Panc1 (cell line): ENCODE measurements around the gene CYTH4. TPM values are rescaled to one million over a fixed set of nuclear protein-coding genes. Genes with fewer than 3 reads are reported as not detected.
A peak's percentile ranks its signal among the peaks of the same experiment; 100 is the strongest.

Experiments
- ATAC-seq: fragments of 200-7000 bp; cut with Tn5 transposase; 2 replicates; pipeline ENCODE4 v1.9.1; 2020; ENCODE audit warnings: mild to moderate bottlenecking, moderate library complexity
- BruUV-seq: library from RNA; stranded (reverse); fragments of 400-500 nt; replicated peaks from 2 replicates; lab custom pipeline; 2021; lab: Mats Ljungman, UMichigan
- CTCF ChIA-PET: fragments of 300-600 bp; sonication (Branson Sonifier 250); formaldehyde crosslinking; loops from one replicate; lab custom pipeline; 2022; ENCODE audit warnings: antibody characterized with exemption; lab: Charles Lee
- POLR2A ChIA-PET: fragments of 300-600 bp; sonication (Branson Sonifier 250); formaldehyde crosslinking; loops from one replicate; lab custom pipeline; 2022; ENCODE audit warnings: antibody characterized with exemption; lab: Charles Lee
- DNase-seq: peaks from one replicate; pipeline ENCODE4 v3.0.0-alpha.2; 2010; ENCODE audit warnings: low read depth, low spot score
- H3K27ac ChIP-seq: 2 replicates; pipeline ENCODE4 v1.5.1; 2011; ENCODE audit warnings: mild to moderate bottlenecking, low read length, inconsistent platforms
- H3K27me3 ChIP-seq: fragments of 200-500 bp; sonication (Bioruptor generic); 2 replicates; pipeline ENCODE4 v1.6.0; 2014; ENCODE audit warnings: low read length, inconsistent platforms; ENCODE audit not compliant: control insufficient read depth, insufficient read depth
- H3K36me3 ChIP-seq: fragments of 200-500 bp; sonication (Bioruptor generic); 2 replicates; pipeline ENCODE4 v1.5.1; 2014; ENCODE audit warnings: inconsistent platforms, mild to moderate bottlenecking, low read length, moderate library complexity; ENCODE audit not compliant: control insufficient read depth, insufficient read depth
- H3K4me1 ChIP-seq: 2 replicates; pipeline ENCODE4 v1.5.1; 2011; ENCODE audit warnings: inconsistent platforms, mild to moderate bottlenecking, low read length, moderate library complexity; ENCODE audit not compliant: control insufficient read depth, insufficient read depth
- H3K4me3 ChIP-seq, 2 experiments: 2 replicates each; pipeline ENCODE4 v1.5.1; 2011 to 2012; ENCODE audit warnings: low read depth in 2 of 2, low read length in 2 of 2, mild to moderate bottlenecking in 2 of 2, inconsistent platforms in 1 of 2, moderate library complexity in 1 of 2
- H3K9me3 ChIP-seq: fragments of 200-500 bp; sonication (Bioruptor generic); 2 replicates; pipeline ENCODE4 v1.5.1; 2014; ENCODE audit warnings: low read depth, mild to moderate bottlenecking, inconsistent platforms, low read length, moderate library complexity; ENCODE audit not compliant: control insufficient read depth, insufficient read depth
- CTCF ChIP-seq: fragments of 450-650 bp; IDR thresholded peaks from 2 replicates; pipeline ENCODE4 v1.5.1; 2017; ENCODE audit warnings: mild to moderate bottlenecking
- POLR2AphosphoS5 ChIP-seq: IDR thresholded peaks from 2 replicates; pipeline ENCODE4 v1.6.1; 2012; ENCODE audit warnings: mild to moderate bottlenecking, low read depth, low read length, moderate library complexity
- REST ChIP-seq, 2 experiments: IDR thresholded peaks; 2 replicates each; pipeline ENCODE4 v1.6.1; 2011 to 2012; ENCODE audit warnings: low read depth in 2 of 2, control low read depth in 1 of 2, low read length in 1 of 2, mild to moderate bottlenecking in 1 of 2, moderate library complexity in 1 of 2; ENCODE audit not compliant: insufficient read depth in 1 of 2
- SIN3A ChIP-seq: IDR thresholded peaks from 2 replicates; pipeline ENCODE4 v1.6.1; 2012; ENCODE audit warnings: low read depth, mild to moderate bottlenecking, low read length, moderate library complexity, borderline replicate concordance; ENCODE audit not compliant: insufficient read depth
- TCF7L2 ChIP-seq: IDR thresholded peaks from 2 replicates; pipeline ENCODE4 v1.6.1; 2011; ENCODE audit warnings: mild to moderate bottlenecking, low read depth, low read length, inconsistent platforms
- in situ Hi-C: cut with HindIII; loops from 2 replicates; pipeline ENCODE4 v1.10.0; 2016; ENCODE audit warnings: low sequenced_read_pairs, low pct_unique_long_range_greater_than_20kb
- intact Hi-C: fragments of 100-400 bp; cut with micrococcal nuclease; formaldehyde crosslinking; loops from one replicate; pipeline ENCODE4 v1.10.0; 2022; ENCODE audit not compliant: unreplicated experiment
- total RNA-seq: library from RNA; stranded (reverse); gene quantifications from one replicate; pipeline ENCODE4 v1.2.1, GENCODE V29; 2021; ENCODE audit not compliant: unreplicated experiment

The CYTH4 gene
- total RNA-seq, 1 experiment from 2014 or later, result 1.3 TPM

- Histone ChIP-seq H3K36me3 (no peaks in the 10 kb centered on the region), H3K9me3 (no peaks in the 10 kb centered on the region), H3K4me3 (no peak overlapping the region), H3K4me1 (peaks cover 52% of the 10 kb centered on the region), H3K27ac (peak overlapping the region; percentile 91), H3K27me3 (no peaks in the 10 kb centered on the region)
- TF ChIP-seq TCF7L2 (no peak), REST (IDR thresholded peaks at IDR 0.05; ENCODE audit: insufficient read depth in 1 of 2, low read depth in 2 of 2, low read length in 1 of 2) (no peak), POLR2AphosphoS5 (no peak), CTCF (no peak), SIN3A (no peak)
- no peak for DNase-seq
- ChIA-PET CTCF (no interaction called here), POLR2A (interaction anchor here (0.5 kb wide), 1 partner anchor 1475 kb away, joined by 3 read pairs; no protein-coding TSS in a partner anchor)
- in situ Hi-C loops, result no loop called here
- intact Hi-C loops, result no loop called here
- BruUV-seq, result no TSS peak
- no peak for ATAC-seq
These were observed 23.6 kb downstream of the CYTH4 start for GRCh38 chr22:37305887-37306286.

- Histone ChIP-seq H3K27me3 (no peaks in the 10 kb centered on the region), H3K4me1 (peaks cover 52% of the 10 kb centered on the region), H3K27ac (peak overlapping the region; percentile 91), H3K36me3 (no peaks in the 10 kb centered on the region), H3K4me3 (no peak overlapping the region), H3K9me3 (no peaks in the 10 kb centered on the region)
- no TSS peak for BruUV-seq
- intact Hi-C loops, result no loop called here
- ATAC-seq (no peak), DNase-seq (no peak)
- ChIA-PET CTCF (interaction anchor here (0.8 kb wide), 1 partner anchor 149 kb away, joined by 3 read pairs; no protein-coding TSS in a partner anchor), POLR2A (no interaction called here)
- in situ Hi-C loops, result no loop called here
- no peak for TF ChIP-seq TCF7L2
- TF ChIP-seq POLR2AphosphoS5, result no peak
- TF ChIP-seq CTCF, result no peak
- no peak for TF ChIP-seq SIN3A
These were observed 24.2 kb downstream of the CYTH4 start for GRCh38 chr22:37306494-37306829.
